ENCODE results near the gene CRHR2. TPM values are rescaled to one million over a fixed set of nuclear protein-coding genes. Genes with fewer than 3 reads are reported as not detected.
"Not testable (repeated sequence)": the region's sequence is repeated elsewhere in the genome, so short reads cannot be mapped to it uniquely, and the experiment has no call there.

Gene CRHR2
- total RNA-seq, 1 donor from 2014 or later: 0.22 TPM

DNA sequence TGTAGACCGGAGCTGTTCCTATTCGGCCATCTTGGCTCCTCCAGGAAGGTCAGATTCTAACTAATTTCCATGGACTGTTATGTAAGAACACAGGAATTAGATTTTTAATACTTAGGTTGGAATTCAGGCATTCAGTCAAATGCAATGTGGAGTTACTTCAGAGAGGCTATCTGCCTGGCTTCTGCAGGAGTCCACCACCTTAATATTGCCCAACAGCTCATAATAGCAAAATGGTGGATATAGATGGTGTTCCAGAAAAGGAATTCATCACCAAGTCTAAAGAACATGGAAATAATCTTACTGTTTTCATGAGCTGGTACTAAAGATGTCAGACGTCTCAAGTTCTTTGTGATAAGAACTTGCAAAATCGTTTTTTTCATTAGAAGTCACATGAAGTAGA, 39.5 kb downstream of the CRHR2 start:
- DNase-seq (no peak), ATAC-seq (no peak)
- intact Hi-C loops (cut with micrococcal nuclease): no loop called here

DNA sequence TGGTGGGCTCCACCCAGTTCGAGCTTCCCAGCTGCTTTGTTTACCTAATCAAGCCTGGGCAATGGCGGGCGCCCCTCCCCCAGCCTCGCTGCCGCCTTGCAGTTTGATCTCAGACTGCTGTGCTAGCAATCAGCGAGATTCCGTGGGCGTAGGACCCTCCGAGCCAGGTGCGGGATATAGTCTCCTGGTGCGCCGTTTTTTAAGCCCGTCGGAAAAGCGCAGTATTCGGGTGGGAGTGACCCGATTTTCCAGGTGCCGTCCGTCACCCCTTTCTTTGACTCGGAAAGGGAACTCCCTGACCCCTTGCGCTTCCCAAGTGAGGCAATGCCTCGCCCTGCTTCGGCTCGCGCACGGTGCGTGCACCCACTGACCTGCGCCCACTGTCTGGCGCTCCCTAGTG, 39.9 kb downstream of the CRHR2 start:
- ATAC-seq; intact Hi-C loops (cut with micrococcal nuclease); DNase-seq: not testable (repeated sequence)

DNA sequence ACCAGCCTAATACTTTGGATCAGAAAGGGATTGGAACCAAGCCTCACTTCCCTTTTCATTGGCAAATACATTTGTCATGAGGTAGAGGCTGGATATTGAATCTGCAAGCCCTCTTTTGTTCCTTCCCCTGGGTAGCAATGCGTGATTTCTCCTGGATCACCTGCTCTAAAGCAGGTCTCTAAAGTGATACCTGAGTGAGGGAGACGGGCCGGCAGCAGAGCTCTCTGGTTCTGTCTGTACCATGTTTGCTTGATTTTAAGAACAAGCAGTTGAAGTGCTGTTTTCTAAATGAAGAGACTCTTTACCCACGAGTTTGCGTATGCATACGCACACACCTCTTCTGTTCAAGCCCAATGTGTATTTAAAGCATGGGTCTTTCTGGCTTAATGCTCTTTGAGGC, 46.5 kb downstream of the CRHR2 start:
- ATAC-seq (no peak), DNase-seq (no peak)
- intact Hi-C loops (cut with micrococcal nuclease): no loop called here

DNA sequence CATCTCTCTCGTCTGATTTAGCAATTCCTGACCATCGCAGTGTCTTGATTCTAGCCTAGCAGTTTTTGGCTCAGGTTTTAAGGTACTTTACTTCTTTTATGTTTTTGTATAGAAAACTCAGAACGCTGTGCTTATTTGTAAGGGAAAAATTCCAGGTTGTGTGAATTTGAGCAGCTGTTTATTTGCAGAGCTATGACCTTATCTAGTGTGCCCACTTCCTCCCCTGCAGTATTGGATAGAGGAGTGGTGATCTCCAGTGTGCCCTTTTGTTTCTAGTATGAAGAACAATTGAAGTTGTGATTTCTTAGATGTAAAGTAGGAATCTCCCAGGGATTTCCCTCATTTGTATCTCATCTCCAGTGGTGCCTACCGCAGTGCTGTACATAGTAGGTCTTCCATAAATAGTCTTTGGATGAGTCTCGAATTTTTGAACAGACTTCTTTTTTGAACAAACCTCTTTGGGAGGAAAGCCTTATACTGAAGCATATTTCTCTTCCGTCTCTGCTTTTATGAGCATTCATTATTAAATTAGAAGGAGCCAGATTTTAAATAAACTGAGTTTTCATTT, 47.5 kb downstream of the CRHR2 start:
- no peak for ATAC-seq
- intact Hi-C loops (cut with micrococcal nuclease): no loop called here
- no peak for DNase-seq

- intact Hi-C loops (cut with micrococcal nuclease): no loop called here
- ATAC-seq (no peak), DNase-seq (no peak)
Measured at GRCh38 chr7:30634193-30634626, 48.0 kb downstream of the CRHR2 start.

GRCh38 chr7:30633223-30633622, 49.0 kb downstream of the CRHR2 start:
- DNase-seq (no peak), ATAC-seq (no peak)
- intact Hi-C loops (cut with micrococcal nuclease): no loop called here

GRCh38 chr7:30630986-30631385, 51.3 kb downstream of the CRHR2 start:
- ATAC-seq: no peak
- intact Hi-C loops (cut with micrococcal nuclease): no loop called here
- DNase-seq: no peak

- intact Hi-C loops (cut with micrococcal nuclease): no loop called here
- DNase-seq (no peak), ATAC-seq (no peak)
Measured at GRCh38 chr7:30627026-30627425, 55.2 kb downstream of the CRHR2 start.

- intact Hi-C loops (cut with micrococcal nuclease): no loop called here
- no peak for ATAC-seq
Measured at GRCh38 chr7:30625283-30625682, 57.0 kb downstream of the CRHR2 start.

GRCh38 chr7:30618961-30619360, 63.3 kb downstream of the CRHR2 start:
- DNase-seq: no peak
- intact Hi-C loops (cut with micrococcal nuclease): no loop called here
- no peak for ATAC-seq

More at GRCh38 chr7:30625283-30625682, 57.0 kb downstream of the CRHR2 start:
- DNase-seq: no peak

DNA sequence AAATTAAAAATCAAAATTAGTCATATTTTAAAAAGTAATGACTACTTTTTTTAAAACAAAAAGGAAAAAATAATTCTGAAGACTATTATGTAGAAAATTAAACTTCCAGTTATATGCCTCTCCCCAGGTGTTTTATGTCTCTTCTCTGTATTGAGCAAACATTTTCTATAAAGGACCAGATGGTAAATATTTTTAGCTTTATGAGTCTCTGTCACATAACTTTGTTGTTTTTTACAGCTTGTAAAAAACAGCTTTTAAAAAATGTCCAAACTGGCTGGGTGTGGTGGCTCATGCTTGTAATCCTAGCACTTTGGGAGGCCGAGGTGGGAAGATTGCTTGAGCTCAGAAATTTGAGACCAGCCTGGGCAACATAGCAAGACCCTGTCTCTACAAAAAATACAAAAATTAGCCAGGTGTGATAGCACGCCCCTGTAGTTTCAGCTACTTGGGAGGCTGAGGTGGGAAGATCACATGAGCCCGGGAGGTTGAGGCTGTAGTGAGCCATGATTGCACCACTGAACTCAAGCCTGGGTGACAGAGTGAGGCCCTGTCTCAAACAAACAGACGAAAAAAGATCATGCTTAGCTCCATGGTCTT, 64.1 kb downstream of the CRHR2 start:
- intact Hi-C loops (cut with micrococcal nuclease): no loop called here
- no peak for DNase-seq
- ATAC-seq: no peak

- no peak for DNase-seq
- ATAC-seq: no peak
- intact Hi-C loops (cut with micrococcal nuclease): no loop called here
Measured at GRCh38 chr7:30617359-30617758, 64.9 kb downstream of the CRHR2 start.

DNA sequence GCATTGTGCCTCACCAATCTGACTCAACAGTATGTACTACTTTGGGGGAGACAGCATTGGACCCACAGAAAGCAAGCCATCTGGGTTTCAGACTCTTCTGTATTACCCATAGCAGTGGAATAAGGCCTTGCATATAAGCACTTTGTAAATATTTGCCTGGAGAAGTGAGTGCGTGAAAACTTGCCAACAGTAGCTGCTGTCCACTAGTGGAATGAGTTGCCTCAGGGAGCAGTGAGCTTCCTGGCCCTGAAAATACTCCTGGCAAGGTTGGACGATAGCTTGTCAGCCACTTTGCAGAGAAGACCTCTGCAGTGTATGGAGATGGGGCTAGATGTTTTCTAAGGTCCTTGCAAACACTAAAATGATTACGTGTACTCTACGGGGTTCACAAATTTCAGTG, 65.9 kb downstream of the CRHR2 start:
- DNase-seq: no peak
- intact Hi-C loops (cut with micrococcal nuclease): no loop called here
- peak; percentile 39 for ATAC-seq

GRCh38 chr7:30613366-30614325, 68.6 kb downstream of the CRHR2 start:
- intact Hi-C loops (cut with micrococcal nuclease): no loop called here
- no peak for DNase-seq
- no peak for ATAC-seq

DNA sequence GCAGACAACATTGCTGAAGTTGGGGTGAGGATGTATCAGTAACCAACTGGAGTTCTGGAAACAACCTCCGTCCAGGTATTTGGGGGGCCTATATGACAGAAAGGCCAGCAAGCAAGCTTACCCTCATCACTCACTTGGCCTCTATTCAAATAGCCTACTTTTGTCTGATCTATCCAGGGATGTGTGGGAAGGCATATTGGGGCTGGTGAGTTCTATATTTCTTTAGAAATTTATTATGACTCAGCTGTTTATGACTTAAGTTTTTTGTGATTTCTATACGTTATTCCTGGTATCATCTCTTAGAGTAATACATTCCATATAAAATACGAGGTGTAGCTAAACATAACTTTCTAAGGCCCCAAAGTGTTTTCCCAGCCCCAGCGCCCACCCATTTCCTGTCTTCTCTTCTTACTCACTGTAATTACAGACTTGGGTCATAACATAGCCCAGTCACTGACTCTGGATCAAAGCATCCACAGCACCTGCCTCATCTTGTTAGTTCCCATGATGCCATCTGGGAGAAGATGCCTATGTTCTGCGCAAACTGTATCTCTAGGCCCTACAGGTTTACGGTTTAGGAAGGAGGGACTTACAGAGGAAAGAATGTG, 69.5 kb downstream of the CRHR2 start:
- no peak for ATAC-seq
- DNase-seq: no peak
- intact Hi-C loops (cut with micrococcal nuclease): no loop called here

DNA sequence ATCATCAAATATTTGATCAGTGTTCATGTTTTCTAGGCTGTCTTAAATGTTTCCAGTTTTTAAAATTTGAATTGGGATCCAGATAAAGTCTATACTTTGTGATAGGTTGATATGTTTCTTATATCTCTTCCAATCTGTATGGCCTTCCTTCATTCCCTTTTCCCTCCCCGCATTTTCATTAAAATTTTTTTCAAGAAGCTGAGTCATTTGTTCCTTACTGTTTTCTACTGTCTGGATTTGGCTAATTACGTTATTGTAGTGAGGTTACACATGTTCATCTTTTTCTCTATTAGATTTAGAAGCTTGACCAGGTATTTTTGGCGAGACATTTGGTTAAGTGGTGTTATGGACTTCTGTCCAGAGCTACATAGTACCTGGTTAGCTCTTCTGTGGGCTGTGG, 76.4 kb downstream of the CRHR2 start:
- intact Hi-C loops (cut with micrococcal nuclease): no loop called here
- DNase-seq (no peak), ATAC-seq (no peak)

DNA sequence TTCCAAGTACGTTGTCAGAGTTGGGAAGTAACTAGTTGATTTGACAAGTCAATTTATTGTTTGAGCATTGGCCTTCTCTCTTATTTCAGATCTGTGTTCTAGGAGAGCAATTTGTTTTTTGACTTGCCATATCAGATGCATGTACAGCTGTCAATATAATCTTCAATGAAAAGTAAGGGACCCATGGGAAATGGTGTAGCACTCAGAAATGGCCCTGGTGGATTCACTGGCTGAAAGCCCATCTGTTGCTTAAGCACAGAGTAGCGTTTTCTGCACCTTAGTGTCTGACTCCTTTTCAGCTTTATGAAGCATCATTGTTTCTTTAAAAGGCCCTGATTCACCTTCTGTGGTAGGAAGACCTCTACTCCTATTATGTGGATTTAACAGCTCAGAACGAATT, 77.4 kb downstream of the CRHR2 start:
- no peak for DNase-seq
- no peak for ATAC-seq
- intact Hi-C loops (cut with micrococcal nuclease): no loop called here

All from left ventricle myocardium superior (tissue), 1 donor.